Omental fat pad (tissue), 4 donors: ENCODE measurements around the gene RPS26. TPM values are rescaled to one million over a fixed set of nuclear protein-coding genes. Genes with fewer than 3 reads are reported as not detected.

Source experiments
- ATAC-seq: fragments of 150-250 bp; one replicate; pipeline ENCODE4 v1.9.1; 2016; ENCODE audit warnings: mild to moderate bottlenecking, moderate library complexity; ENCODE audit not compliant: low FRiP score
- DNase-seq: peaks from one replicate; pipeline ENCODE4 v3.0.0-alpha.2; 2019; ENCODE audit warnings: low spot score
- CTCF ChIP-seq, 3 donors: fragments of 450-650 bp; IDR thresholded peaks; one replicate each; pipeline ENCODE4 v1.5.1; 2016 to 2017; ENCODE audit warnings: antibody characterized with exemption in 3 of 3, mild to moderate bottlenecking in 3 of 3, moderate library complexity in 2 of 3
- total RNA-seq, 4 donors: library from RNA; depleted of rRNA; stranded (reverse); fragments of >200 nt; gene quantifications; one replicate each; pipeline ENCODE4 v1.1.0, GENCODE V29; 2016

Gene RPS26
- total RNA-seq, 4 donors from 2014 or later = 482 to 1,592 (median 1,024) TPM

- DNase-seq = no peak
- TF ChIP-seq CTCF (IDR thresholded peaks at IDR 0.05) = no peak
- no peak for ATAC-seq
These were observed 38.9 kb downstream of the RPS26 start for GRCh38 chr12:56080556-56081138.

- DNase-seq = no peak
- no peak for TF ChIP-seq CTCF (IDR thresholded peaks at IDR 0.05)
- no peak for ATAC-seq
These were observed 40.0 kb downstream of the RPS26 start for GRCh38 chr12:56081393-56082347.

GRCh38 chr12:56082382-56082781, 40.7 kb downstream of the RPS26 start:
- no peak for TF ChIP-seq CTCF (IDR thresholded peaks at IDR 0.05)
- no peak for ATAC-seq

GRCh38 chr12:56082967-56083366, 41.2 kb downstream of the RPS26 start:
- ATAC-seq (no peak), DNase-seq (no peak)

More at GRCh38 chr12:56082382-56082781, 40.7 kb downstream of the RPS26 start:
- DNase-seq = no peak

GRCh38 chr12:56084958-56085543, 43.3 kb downstream of the RPS26 start:
- ATAC-seq = no peak
- DNase-seq = no peak
- TF ChIP-seq CTCF (IDR thresholded peaks at IDR 0.05) = no peak

More at GRCh38 chr12:56082967-56083366, 41.2 kb downstream of the RPS26 start:
- TF ChIP-seq CTCF (IDR thresholded peaks at IDR 0.05) = no peak

- DNase-seq (no peak), ATAC-seq (no peak)
- no peak for TF ChIP-seq CTCF (IDR thresholded peaks at IDR 0.05)
These were observed 44.4 kb downstream of the RPS26 start for GRCh38 chr12:56086096-56086495.
